GM19043 (cell line): ENCODE measurements around the gene OR52E5.

Source experiments
- ATAC-seq: cut with Tn5 transposase; IDR thresholded peaks from one replicate; pipeline ENCODE4 v1.9.1; 2021; ENCODE audit warnings: low read depth; ENCODE audit not compliant: unreplicated experiment

The OR52E5 gene

DNA sequence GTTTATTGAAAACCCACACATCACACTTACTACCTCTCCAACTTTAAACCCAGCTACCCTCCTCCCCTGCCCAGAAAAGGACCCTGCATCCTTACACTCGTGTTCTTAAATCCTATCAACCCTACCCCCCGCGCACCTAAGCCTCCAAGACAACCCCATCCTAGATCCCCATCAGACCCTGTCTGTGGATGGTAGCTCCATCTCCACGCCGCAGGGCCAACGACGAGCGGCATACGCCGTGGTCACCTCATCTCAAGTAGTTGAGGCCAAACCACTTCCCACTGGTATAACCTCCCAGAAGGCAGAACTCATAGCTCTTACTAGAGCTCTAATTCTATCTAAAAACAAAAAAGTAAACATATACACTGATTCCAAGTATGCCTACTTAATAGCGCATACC is 39.7 kb downstream of the OR52E5 start:
- no peak for ATAC-seq

DNA sequence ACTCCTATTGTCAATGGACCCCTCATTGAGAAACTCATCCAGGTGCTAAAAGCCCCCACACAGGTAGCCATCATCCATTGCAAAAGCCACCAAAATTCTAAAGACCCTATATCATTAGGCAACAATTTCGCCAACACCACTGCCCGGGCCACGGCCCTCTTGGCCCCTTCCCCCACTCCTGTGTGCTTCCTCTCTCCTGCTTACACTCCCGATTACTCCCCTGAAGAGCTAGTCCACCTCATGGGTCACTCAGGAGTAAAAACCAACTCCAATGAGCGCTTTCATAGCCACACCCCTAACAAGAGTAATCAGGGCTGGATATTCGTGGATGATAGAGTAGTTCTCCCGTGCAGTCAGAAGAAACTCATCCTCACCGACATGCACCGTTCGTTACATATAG is 40.1 kb downstream of the OR52E5 start:
- ATAC-seq, result no peak

DNA sequence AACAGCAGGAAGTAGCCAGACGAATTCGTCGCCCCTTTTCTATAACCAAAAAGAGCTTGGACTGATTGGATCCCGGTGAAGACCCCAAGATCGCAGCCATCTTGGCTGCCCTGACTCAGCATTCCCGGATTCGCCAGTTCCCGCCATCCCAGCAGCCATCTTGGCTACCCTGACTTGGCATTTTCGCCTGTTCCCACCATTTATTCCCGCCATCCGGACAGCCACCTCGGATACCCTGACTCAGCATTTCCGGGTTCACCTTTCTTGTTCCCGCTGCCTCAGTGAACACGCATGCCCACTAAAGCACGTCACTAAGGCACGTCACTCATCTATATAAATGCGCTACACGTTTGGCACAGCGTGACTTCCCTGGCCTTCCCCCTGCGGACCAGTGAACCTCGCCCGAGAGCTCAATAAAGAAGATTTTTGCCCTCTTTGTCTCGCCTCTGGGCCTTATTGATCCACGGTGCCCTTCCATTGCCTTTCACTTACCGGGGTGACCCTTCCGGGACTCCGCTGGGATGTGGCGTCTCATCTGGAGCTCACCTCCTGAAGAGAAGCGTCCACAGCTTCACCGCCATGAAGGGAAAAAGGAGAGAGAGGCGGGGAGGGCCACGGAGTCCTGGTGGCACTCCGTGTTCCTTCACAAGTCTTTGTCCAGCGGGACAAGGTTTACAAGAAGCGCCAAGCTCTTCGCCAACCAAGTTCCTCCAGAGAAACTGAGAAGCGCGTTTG is 45.0 kb downstream of the OR52E5 start:
- no peak for ATAC-seq

DNA sequence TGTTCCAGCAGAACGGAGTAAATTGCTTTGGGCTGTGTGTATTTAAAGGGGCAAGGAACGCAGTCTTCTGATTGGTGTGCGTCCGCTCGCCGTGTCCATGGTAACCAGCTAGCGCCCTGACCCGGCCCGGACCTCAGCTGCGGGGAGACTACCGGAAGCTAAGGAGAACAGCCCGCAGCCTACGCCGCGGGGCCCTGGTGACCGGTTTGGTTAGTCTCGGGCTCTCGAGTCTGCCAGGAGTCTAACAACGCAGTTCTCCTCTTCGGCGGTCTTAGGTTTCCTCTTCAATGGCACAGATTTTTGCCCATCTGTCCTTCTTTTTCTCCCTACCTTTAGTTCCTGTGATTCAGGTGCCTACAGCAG is 45.6 kb downstream of the OR52E5 start:
- ATAC-seq, result no peak

DNA sequence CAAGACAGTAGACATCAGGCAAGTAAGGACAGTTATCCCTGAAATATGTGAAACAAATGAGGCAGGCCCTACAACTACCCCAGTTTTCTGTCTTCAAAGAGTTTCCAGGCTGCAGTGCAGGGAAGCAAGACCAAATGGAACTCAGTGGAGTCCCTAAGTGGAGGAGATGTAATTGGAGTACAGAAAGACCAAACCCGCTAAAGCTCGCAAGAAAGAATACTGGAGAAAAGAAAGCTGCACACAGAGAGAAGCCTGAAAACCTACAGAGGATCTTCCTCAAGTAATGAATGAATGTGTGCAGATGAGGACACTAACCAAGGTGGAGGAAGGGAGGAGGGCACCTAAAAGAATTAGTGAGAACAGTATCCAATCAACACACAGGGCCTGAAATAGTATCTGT is 47.7 kb downstream of the OR52E5 start:
- ATAC-seq, result no peak

DNA sequence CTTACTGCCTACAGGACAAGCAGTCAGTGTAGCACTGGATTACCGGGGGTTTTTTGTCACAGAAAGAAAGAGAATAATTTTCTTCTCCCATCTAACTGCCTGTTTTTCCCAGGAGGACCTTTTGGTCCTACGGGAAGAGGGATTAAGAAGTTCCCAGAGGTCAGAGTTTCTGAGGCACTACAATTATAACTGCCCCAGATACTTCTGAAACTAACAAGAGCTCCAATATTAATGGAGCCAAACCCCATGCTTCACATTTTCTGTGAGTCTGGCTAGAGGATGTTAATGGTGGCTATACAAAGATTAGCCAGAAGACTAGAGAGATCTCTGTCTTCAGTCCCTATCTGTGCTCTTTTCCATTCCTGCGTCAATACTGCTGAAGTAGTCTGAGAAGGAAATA is 48.9 kb downstream of the OR52E5 start, which contains the start of gene OR56A3:
TSS of gene OR56A3 (plus strand) at position 301 of the 400 bp plus-strand sequence. CDS start 5,096 bp downstream, outside the sequence.
- no peak for ATAC-seq
